Suprapubic skin (tissue), 4 donors: ENCODE data around the gene TRPM6.

ENCODE experiments used
- EP300 ChIP-seq: sonication (generic); formaldehyde crosslinking; IDR thresholded peaks from one replicate; pipeline ENCODE4 v1.6.1; 2017; ENCODE audit warnings: antibody characterized with exemption
- POLR2A ChIP-seq, 2 donors: fragments of 450-650 bp; IDR thresholded peaks; one replicate each; pipeline ENCODE4 v1.6.1; 2017; ENCODE audit warnings: antibody characterized with exemption in 2 of 2, mild to moderate bottlenecking in 2 of 2, moderate library complexity in 2 of 2
- POLR2AphosphoS5 ChIP-seq, 3 donors: sonication (generic); formaldehyde crosslinking; IDR thresholded peaks; one replicate each; pipeline ENCODE4 v1.6.1; 2017; ENCODE audit warnings: antibody characterized with exemption in 3 of 3
- TF ChIP-seq, protein P1 (sequence below), 2 donors: fragments of 200-600 bp in 1 of 2; fragments of 450-650 bp in 1 of 2; sonication (generic) in 1 of 2; IDR thresholded peaks; one replicate each; pipeline ENCODE4 v1.5.1; 2016 to 2019; ENCODE audit warnings: antibody characterized with exemption in 2 of 2, mild to moderate bottlenecking in 1 of 2, moderate library complexity in 1 of 2

DNA sequence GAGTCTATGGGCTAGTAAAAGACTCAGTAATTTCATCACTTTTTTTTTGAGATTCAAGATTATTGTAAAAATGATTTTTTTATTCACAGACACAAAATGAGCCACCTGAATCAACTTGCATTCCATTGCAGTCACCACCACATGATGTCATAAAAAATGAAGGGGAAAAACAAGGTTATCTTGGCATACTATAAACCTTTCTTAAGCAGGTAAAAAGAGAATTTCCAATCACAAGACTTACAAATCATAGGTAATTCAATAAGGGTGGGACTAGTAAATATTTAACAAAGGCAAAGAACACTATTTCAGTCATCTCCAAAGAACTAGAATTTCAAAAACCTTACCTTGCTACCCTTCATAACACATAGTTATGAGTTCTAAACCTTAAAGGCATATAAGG lies 30.7 kb downstream of the TRPM6 start:
- TF ChIP-seq, protein P1, sequence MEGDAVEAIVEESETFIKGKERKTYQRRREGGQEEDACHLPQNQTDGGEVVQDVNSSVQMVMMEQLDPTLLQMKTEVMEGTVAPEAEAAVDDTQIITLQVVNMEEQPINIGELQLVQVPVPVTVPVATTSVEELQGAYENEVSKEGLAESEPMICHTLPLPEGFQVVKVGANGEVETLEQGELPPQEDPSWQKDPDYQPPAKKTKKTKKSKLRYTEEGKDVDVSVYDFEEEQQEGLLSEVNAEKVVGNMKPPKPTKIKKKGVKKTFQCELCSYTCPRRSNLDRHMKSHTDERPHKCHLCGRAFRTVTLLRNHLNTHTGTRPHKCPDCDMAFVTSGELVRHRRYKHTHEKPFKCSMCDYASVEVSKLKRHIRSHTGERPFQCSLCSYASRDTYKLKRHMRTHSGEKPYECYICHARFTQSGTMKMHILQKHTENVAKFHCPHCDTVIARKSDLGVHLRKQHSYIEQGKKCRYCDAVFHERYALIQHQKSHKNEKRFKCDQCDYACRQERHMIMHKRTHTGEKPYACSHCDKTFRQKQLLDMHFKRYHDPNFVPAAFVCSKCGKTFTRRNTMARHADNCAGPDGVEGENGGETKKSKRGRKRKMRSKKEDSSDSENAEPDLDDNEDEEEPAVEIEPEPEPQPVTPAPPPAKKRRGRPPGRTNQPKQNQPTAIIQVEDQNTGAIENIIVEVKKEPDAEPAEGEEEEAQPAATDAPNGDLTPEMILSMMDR (IDR thresholded peaks at IDR 0.05), result no peak
- no peak for TF ChIP-seq EP300
- no peak for TF ChIP-seq POLR2A (IDR thresholded peaks at IDR 0.05)
- no peak for TF ChIP-seq POLR2AphosphoS5 (IDR thresholded peaks at IDR 0.05)
